Frontal cortex (tissue), 4 donors: ENCODE results near the gene IKZF3. TPM values are rescaled to one million over a fixed set of nuclear protein-coding genes. Genes with fewer than 3 reads are reported as not detected.
"Not testable (repeated sequence)": the region's sequence is repeated elsewhere in the genome, so short reads cannot be mapped to it uniquely, and the experiment has no call there.

Experiments used
- DNase-seq, 2 donors: peaks; one replicate each; pipeline ENCODE4 v3.0.0; 2012; ENCODE audit warnings: low spot score in 2 of 2
- FAIRE-seq: peaks from 2 replicates; lab custom pipeline; 2012; peaks lifted over from hg19 to GRCh38; lab: Jason Lieb, UNC
- total RNA-seq: library from RNA; depleted of rRNA; stranded (reverse); fragments of >200 nt; gene quantifications from one replicate; pipeline ENCODE4 v1.2.3, GENCODE V29; 2014
- donor health status: control.
- donor health status: control.
- donor health status: control.

Gene IKZF3
- 0.41 TPM for total RNA-seq

DNA sequence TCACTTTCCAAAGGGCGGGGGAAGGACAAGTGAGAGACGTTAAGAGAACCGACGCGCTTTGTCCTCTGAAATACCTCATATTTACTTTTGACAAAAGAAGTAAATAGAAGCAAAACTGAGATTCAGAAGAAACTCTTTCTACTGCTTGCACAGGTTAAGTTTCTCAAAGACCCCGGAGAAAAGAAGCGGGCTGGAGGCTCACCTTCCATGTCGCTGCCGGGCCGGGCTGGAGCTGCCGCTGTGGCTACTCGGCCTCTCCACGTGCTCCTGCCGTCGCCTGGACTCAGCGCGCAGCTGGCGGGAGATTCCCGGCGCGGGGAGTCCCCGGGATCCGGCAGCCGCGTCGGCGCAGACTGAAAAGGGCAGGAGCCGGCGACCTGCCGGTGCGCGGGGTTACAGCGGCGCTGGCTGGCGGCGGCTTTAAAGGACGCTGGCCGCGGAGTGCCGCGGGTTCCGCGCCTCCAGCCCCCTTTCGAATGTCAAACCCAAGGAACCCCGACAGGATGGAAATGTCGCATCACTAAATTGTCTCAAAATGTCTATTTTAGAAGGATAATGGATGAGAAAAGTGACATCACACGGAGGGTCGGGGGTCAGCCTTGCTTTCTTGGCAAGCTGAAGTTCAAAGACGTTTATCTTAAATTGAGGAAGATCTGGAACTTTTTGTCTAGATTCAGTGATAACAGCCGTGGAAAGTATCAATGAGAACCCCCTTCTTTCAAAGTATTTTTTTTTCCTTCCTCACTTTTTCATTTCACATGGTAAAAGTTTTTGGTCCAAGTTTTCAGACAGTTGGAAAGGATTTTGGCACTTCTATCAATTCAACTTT, at the start of gene IKZF3:
Gene IKZF3 (minus strand): TSS at position 395 of the 829 bp plus-strand sequence. CDS start 186 bp downstream, at position 209.
- DNase-seq (peak in 1 of 2 donors; percentile 48), FAIRE-seq (no peak)

GRCh38 chr17:39908789-39909352, 44.8 kb upstream of the IKZF3 start:
- no peak for FAIRE-seq

DNA sequence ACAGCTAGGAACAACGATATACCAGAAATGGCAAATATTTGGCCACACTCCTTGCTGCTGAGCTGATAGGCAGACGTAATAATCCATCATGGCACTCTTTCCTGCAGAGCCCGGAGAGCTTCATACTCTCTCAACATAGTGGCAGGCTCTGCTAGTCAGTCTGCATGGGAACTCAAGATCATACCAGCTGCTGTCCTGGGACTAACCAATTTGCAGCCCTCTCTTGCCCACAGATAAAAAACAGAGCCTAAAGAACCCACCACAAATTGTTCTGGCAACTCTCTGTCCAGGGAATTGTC, 40.8 kb upstream of the IKZF3 start:
- DNase-seq (no peak), FAIRE-seq (no peak)

More at GRCh38 chr17:39908789-39909352, 44.8 kb upstream of the IKZF3 start:
- DNase-seq, result no peak

GRCh38 chr17:39903158-39903884, 39.2 kb upstream of the IKZF3 start:
- DNase-seq, result no peak
- no peak for FAIRE-seq

GRCh38 chr17:39902027-39902426, 37.9 kb upstream of the IKZF3 start:
- FAIRE-seq, DNase-seq: not testable (repeated sequence)

DNA sequence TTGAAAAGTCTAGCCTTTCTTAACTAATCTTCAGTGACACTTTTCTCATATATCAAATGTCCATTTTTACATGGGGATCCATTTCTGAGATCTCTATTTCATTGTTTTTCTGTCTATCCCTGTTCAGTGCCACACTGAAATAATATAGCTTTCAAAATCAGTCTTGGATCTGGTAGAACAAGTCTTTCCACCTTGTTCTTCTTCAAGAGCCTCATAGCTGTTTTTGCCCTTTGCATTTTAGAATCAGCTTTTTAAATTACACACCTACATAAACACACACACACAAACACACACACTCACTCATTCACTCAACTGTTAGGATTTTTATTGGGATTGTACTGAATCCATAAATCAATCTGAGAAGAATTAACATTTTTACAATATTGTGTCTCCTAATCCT, 35.1 kb upstream of the IKZF3 start:
- FAIRE-seq, result no peak
- no peak for DNase-seq

DNA sequence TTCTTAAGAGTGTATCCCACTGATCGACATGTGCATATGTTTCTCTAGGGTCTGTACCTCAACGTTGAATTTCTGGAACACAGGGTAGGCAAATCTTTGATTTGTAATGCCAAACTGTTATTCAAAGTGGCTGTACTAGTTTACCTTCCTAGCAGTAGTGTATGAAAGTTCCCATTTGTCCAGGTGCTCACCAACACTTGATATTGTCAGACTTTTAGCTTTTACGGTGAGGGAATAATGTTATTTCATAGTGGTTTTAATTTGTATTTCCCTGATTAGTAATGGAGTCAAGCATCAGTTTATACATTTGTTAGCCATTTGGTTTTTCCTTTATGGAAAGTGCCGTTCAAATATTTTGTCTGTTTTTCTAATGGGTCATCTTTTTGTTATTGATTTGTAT, 34.0 kb upstream of the IKZF3 start:
- FAIRE-seq, result no peak

DNA sequence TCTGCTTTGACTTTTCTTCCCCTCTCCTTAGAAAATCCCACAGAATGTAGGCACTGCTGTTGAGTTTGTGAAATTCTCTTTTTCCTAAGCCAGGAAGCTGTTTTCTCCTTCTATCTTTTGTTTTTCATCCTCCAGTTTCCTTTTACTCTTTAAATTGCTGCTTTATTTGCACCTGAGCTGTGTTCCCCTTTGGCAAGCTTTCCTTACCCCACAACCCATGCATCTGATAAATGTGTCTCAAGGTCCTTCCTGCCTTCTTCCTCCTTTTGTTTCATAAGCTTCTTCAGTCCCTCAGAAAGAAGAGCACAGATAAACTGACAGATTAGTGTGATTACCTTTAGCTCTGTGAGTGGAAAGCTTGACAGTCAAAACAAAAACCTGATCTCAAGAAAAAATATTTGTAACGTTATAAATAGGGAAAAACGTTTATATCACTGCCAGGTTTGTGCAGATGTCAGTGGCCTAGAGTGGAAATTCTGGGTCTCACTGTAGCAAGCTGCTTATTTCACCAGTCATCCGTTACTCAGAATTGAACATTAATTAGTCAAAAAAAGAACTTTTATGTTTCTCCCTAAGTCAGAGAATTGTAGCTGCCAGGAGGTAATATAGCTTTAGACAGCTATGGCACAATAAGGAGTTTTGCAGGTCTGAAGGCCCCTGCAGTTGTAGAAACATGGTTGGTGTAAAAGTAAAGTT, 30.7 kb upstream of the IKZF3 start:
- FAIRE-seq (no peak), DNase-seq (no peak)

More for the DNA sequence above, 34.0 kb upstream of the IKZF3 start:
- no peak for DNase-seq

GRCh38 chr17:39889200-39889599, 25.1 kb upstream of the IKZF3 start:
- DNase-seq, result no peak
- no peak for FAIRE-seq

DNA sequence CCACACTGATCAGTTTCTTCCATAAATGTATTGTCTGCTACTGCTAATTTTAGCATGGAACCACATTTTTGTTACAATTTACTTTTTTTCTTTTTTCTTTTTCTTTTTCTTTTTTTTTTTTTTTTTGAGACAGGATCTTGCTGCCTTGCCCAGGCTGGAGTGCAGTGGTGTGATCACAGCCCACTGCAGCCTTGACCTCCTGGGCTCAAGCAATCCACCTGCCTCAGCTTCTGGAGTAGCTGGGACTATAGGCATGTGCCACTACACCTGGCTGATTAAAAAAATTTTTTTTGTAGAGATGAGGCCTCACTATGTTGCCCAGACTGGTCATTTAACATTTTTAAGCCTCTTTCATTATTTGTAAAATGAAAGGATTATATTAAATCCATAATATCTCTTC, 23.0 kb upstream of the IKZF3 start:
- DNase-seq (no peak), FAIRE-seq (no peak)

DNA sequence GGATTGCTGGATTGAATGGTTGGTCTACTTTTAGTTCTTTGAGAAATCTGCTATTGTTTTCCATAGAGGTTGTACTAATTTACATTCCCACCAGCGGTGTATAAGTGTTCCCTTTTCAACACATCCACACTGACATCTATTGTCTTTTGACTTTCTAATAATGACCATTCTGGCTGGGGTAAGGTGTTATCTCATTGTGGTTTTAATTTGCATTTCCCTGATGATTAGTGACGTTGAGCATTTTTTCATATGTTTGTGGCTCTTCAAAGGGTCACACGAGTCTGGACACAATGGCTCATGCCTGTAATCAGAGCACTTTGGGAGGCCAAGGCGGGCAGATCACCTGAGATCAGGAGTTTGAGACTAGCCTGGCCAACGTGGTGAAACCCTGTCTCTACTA, 22.0 kb upstream of the IKZF3 start:
- not testable (repeated sequence) for DNase-seq, FAIRE-seq

GRCh38 chr17:39872751-39873150, 8.6 kb upstream of the IKZF3 start:
- DNase-seq (no peak), FAIRE-seq (peak; percentile 13)

GRCh38 chr17:39871801-39872200, 7.7 kb upstream of the IKZF3 start:
- DNase-seq (no peak), FAIRE-seq (no peak)

- DNase-seq, result no peak
- no peak for FAIRE-seq
These were observed 6.7 kb upstream of the IKZF3 start for GRCh38 chr17:39870776-39871175.

DNA sequence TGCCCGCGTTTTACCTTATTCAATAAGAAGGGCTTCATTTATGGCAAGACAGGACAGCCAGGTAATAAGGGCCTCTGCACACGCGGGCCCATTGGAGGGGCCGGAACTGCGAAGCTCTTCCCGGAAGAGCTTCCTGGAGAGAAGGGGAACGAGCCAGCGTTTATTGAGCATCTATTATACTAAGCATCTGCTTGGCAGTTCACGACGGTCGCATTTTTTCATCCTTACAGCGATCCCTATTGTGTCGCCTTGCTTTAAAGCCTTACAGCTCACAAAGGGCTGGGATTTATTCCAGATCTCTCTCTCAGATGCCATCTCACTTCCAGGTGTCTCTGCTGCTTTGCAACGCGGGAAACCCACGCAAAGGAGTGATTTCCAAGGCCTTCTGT, 4.4 kb upstream of the IKZF3 start:
- DNase-seq (no peak), FAIRE-seq (no peak)

DNA sequence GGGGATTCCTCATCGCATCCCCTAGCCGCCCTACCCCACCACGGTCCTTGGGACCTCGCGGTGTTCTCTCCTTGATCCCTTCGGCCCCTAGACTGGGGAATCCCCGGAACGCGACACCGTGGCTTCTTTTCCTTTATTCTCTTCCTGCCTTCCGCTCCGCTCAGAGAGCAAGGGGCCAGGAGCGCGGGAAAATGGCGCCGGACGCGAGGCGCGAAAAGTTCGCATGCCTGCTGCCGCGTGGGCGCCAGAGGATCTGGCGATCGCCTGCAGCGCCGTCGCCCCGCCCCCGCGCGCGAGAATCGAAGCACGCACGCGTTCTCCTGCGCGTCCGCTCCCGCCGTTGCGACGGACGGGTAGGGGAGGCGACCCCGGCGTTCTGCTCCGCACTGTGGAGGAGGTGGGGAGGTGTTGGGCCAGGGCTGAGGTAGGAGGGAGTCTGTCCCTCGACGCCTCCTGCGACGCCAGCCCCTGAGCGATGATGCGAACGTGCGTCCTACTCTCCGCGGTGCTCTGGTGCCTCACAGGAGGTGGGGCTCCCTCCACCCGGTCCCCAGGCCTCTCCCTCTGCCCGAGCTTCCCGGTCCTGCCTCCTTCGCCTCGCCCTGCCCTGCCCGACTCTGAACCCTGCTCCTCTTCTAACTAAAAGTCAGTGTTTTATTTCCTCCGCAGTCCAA, 3.9 kb upstream of the IKZF3 start, which contains the start of gene ZPBP2:
Gene ZPBP2 (plus strand): TSS at position 323 of the 674 bp plus-strand sequence. CDS start 153 bp downstream, at position 476.
- FAIRE-seq (no peak), DNase-seq (no peak)

- no peak for DNase-seq
- no peak for FAIRE-seq
These were observed 3.2 kb upstream of the IKZF3 start for GRCh38 chr17:39867084-39867879.

- FAIRE-seq (no peak), DNase-seq (no peak)
These were observed 2.1 kb upstream of the IKZF3 start for GRCh38 chr17:39866013-39866730.
